ENCODE data around the gene C1RL. TPM values are rescaled to one million over a fixed set of nuclear protein-coding genes. Genes with fewer than 3 reads are reported as not detected.

The C1RL gene
- total and polyA plus RNA-seq, 2 donors from 2014 or later, result 25.2 to 147 TPM

GRCh38 chr12:7079826-7080125 is 29.2 kb downstream of the C1RL start:
- Histone ChIP-seq H3K4me3 (ENCODE audit: low read length in 3 of 3) (no peak overlapping the region), H3K9ac (ENCODE audit: low read length in 3 of 3) (no peak overlapping the region), H3K27me3 (ENCODE audit: control insufficient read depth, insufficient read depth, low read length) (no peaks in the 10 kb centered on the region), H3K27ac (ENCODE audit: low read depth in 2 of 2, low read length in 2 of 2) (no peak overlapping the region), H3K9me3 (ENCODE audit: control insufficient read depth in 2 of 3, insufficient read depth in 1 of 3, low read length in 3 of 3) (peaks cover 0 to 4% (median 0%) of the 10 kb centered on the region in 3 donors), H3K36me3 (ENCODE audit: control insufficient read depth in 2 of 3, insufficient read depth in 3 of 3, low read length in 3 of 3) (peaks cover 0 to 9% (median 8%) of the 10 kb centered on the region in 3 donors), H3K4me1 (ENCODE audit: control insufficient read depth in 2 of 3, insufficient read depth in 2 of 3, low read depth in 1 of 3, low read length in 3 of 3) (no peaks in the 10 kb centered on the region)
- TF ChIP-seq, protein P1, sequence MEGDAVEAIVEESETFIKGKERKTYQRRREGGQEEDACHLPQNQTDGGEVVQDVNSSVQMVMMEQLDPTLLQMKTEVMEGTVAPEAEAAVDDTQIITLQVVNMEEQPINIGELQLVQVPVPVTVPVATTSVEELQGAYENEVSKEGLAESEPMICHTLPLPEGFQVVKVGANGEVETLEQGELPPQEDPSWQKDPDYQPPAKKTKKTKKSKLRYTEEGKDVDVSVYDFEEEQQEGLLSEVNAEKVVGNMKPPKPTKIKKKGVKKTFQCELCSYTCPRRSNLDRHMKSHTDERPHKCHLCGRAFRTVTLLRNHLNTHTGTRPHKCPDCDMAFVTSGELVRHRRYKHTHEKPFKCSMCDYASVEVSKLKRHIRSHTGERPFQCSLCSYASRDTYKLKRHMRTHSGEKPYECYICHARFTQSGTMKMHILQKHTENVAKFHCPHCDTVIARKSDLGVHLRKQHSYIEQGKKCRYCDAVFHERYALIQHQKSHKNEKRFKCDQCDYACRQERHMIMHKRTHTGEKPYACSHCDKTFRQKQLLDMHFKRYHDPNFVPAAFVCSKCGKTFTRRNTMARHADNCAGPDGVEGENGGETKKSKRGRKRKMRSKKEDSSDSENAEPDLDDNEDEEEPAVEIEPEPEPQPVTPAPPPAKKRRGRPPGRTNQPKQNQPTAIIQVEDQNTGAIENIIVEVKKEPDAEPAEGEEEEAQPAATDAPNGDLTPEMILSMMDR (IDR thresholded peaks at IDR 0.05; ENCODE audit: borderline replicate concordance, extremely low read depth, insufficient read depth), result no peak
- no peak for DNase-seq
- FAIRE-seq, result peak; percentile 21
- intact Hi-C loops (cut with DNase I), result no loop called here

DNA sequence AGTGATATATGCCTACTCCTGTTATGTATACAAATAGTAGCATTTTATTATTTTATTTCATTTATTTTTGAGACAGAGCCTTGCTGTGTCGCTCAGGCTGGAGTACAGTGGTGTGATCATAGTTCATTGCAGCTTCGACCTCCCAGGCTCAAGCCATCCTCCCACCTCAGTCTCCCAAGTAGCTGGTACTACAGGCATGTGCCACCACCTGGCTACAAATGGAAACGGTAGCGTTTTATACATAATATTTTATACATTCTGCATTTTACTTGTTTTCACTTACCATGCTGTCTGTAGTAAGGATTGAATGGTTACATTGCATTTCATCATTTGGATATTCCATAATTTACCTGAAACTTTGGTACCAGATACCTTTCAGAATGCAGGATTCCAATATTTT is 30.9 kb downstream of the C1RL start:
- peaks cover 0 to 2% (median 2%) of the 10 kb centered on the region in 3 donors for H3K36me3 ChIP-seq (ENCODE audit: control insufficient read depth in 2 of 3, insufficient read depth in 3 of 3, low read length in 3 of 3)
- no peak overlapping the region for H3K27ac ChIP-seq (ENCODE audit: low read depth in 2 of 2, low read length in 2 of 2)
- intact Hi-C loops (cut with DNase I), result no loop called here
- no peaks in the 10 kb centered on the region for H3K27me3 ChIP-seq (ENCODE audit: control insufficient read depth, insufficient read depth, low read length)
- FAIRE-seq, result no peak
- TF ChIP-seq, protein P1 (IDR thresholded peaks at IDR 0.05; ENCODE audit: borderline replicate concordance, extremely low read depth, insufficient read depth), result no peak
- H3K4me3 ChIP-seq (ENCODE audit: low read length in 3 of 3), result no peak overlapping the region
- no peak for DNase-seq
- peaks cover 0 to 2% (median 0%) of the 10 kb centered on the region in 3 donors for H3K9me3 ChIP-seq (ENCODE audit: control insufficient read depth in 2 of 3, insufficient read depth in 1 of 3, low read length in 3 of 3)
- H3K4me1 ChIP-seq (ENCODE audit: control insufficient read depth in 2 of 3, insufficient read depth in 2 of 3, low read depth in 1 of 3, low read length in 3 of 3), result no peaks in the 10 kb centered on the region
- no peak overlapping the region for H3K9ac ChIP-seq (ENCODE audit: low read length in 3 of 3)

DNA sequence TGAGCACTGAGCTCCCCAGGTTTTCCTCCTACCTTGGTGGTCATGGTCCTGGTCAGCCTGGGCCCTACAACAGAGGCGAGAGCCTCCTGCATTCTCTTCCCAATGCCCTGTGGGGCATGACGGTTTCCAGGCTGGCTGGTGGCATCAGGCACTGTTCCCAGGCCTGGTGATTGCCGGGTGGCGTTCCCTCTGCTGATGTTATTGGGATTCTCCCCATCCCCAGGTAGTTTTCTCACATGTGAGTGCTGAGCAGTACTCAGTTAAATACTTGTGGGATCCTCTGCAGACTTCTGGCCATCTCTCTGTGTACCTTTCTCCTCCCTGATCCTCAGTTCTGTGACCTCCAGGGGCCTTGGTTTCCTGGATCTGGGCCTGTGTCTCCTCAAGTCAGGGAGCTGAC is 32.5 kb downstream of the C1RL start:
- no peak overlapping the region for H3K9ac ChIP-seq (ENCODE audit: low read length in 3 of 3)
- FAIRE-seq (no peak), DNase-seq (no peak)
- no peak overlapping the region for H3K4me3 ChIP-seq (ENCODE audit: low read length in 3 of 3)
- no peak overlapping the region for H3K27ac ChIP-seq (ENCODE audit: low read depth in 2 of 2, low read length in 2 of 2)
- no peaks in the 10 kb centered on the region for H3K9me3 ChIP-seq (ENCODE audit: control insufficient read depth in 2 of 3, insufficient read depth in 1 of 3, low read length in 3 of 3)
- H3K27me3 ChIP-seq (ENCODE audit: control insufficient read depth, insufficient read depth, low read length), result no peaks in the 10 kb centered on the region
- intact Hi-C loops (cut with DNase I), result no loop called here
- TF ChIP-seq, protein P1 (IDR thresholded peaks at IDR 0.05; ENCODE audit: borderline replicate concordance, extremely low read depth, insufficient read depth), result no peak
- H3K36me3 ChIP-seq (ENCODE audit: control insufficient read depth in 2 of 3, insufficient read depth in 3 of 3, low read length in 3 of 3), result no peaks in the 10 kb centered on the region
- H3K4me1 ChIP-seq (ENCODE audit: control insufficient read depth in 2 of 3, insufficient read depth in 2 of 3, low read depth in 1 of 3, low read length in 3 of 3), result no peaks in the 10 kb centered on the region

DNA sequence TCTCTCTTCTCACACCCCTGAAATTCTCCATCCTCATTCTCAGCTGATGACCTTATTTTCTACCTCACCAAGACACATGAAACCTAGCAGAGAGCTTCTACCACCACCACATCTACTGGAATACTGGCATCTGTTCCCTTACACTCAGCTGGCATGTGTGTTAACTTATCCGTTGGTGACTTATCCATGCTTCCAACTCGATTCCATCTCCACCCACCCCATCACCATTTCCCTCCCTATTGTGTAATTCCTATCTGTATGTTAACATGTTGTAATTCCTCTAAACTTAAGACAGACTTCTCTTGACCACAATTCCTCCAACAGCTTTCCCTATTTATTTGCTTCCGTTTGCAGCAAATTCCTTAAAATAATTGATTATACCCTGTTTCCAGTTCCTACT is 33.1 kb downstream of the C1RL start:
- H3K9me3 ChIP-seq (ENCODE audit: control insufficient read depth in 2 of 3, insufficient read depth in 1 of 3, low read length in 3 of 3), result no peaks in the 10 kb centered on the region
- FAIRE-seq, result no peak
- intact Hi-C loops (cut with DNase I), result no loop called here
- H3K27ac ChIP-seq (ENCODE audit: low read depth in 2 of 2, low read length in 2 of 2), result no peak overlapping the region
- TF ChIP-seq, protein P1 (IDR thresholded peaks at IDR 0.05; ENCODE audit: borderline replicate concordance, extremely low read depth, insufficient read depth), result no peak
- H3K4me1 ChIP-seq (ENCODE audit: control insufficient read depth in 2 of 3, insufficient read depth in 2 of 3, low read depth in 1 of 3, low read length in 3 of 3), result no peaks in the 10 kb centered on the region
- H3K4me3 ChIP-seq (ENCODE audit: low read length in 3 of 3), result no peak overlapping the region
- no peak for DNase-seq
- H3K36me3 ChIP-seq (ENCODE audit: control insufficient read depth in 2 of 3, insufficient read depth in 3 of 3, low read length in 3 of 3), result no peaks in the 10 kb centered on the region
- H3K27me3 ChIP-seq (ENCODE audit: control insufficient read depth, insufficient read depth, low read length), result no peaks in the 10 kb centered on the region
- no peak overlapping the region for H3K9ac ChIP-seq (ENCODE audit: low read length in 3 of 3)

All from kidney (tissue), 14 donors.